HG03025 (cell line): ENCODE results near the gene HSPA1L.
"Not testable (repeated sequence)": the region's sequence is repeated elsewhere in the genome, so short reads cannot be mapped to it uniquely, and the experiment has no call there.

Source experiments
- ATAC-seq: cut with Tn5 transposase; IDR thresholded peaks from one replicate; pipeline ENCODE4 v1.9.1; 2021; ENCODE audit warnings: mild to moderate bottlenecking, moderate library complexity; ENCODE audit not compliant: unreplicated experiment, low FRiP score

The HSPA1L gene

DNA sequence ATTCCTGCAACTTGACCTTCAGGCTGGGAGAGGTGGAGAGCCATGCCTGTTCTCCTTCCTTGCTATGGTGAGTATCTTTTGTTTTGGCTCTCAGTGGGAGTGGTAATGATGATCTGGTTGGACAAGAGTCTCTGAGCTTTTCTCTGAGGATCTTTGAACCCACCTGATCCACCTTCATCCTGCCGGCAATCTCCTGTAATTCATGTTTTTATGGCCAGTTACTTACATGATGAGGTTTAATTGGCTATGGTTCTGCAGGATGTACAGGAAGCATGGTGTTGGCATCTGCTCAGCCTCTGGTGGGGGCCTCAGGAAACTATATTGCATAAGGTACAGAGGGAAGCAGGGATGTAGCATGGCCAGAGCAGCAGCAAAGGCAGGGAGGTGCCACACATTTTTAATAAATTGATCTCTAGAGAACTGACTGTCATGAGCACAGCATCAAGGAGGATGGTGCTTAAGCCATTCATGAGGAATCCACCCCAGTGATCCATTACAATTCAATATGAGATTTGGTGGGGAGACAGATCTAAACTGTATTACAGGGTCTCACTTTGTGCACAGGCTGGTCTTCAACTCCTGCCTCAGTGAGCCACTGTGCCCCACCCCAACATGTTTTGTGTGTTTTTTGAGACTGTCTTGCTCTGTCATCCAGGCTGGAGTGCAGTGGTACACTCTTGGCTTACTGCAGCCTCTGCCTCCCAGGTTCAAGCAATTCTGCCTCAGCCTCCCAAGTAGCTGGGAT is 22.5 kb upstream of the HSPA1L start:
- ATAC-seq, result no peak

DNA sequence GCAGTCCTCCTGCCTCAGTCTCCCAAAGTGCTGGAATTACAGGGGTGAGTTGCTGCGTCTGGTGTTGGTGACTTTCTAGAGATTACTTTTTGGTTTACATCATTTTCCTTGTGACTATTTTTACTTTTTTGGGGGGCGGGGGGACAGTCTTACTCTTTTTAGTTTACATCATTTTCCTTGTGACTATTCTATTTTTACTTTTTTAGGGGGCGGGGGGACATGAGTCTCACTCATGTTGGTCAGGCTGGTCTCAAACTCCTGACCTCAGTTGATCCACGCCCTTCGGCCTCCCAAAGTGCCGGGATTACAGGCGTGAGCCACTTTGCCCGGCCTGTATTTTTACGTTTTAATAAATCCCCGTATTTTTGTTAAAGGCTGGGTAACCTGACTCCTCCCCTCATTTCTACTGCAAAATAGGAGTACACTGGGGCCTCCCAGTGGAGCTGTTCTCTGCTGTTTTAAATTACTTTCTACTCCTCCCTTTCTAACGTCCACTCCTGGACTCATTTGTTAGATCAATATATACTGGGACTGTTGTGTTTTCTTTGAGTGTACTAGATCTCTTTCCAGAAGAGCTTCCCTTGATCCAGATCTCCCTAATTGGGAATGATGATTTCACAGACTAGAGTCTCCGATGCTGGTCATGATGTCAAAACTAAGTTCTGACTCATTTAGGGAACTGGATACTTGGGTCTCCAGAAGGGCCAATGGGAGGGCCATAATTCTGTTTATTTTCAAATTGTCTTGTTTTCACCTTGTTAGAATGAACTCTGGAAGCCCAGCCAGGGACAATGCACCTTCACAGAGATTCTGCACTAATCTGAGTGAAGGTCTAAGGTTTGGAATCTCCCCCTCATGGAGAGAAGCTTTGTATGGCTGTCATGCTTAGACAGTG is 21.6 kb upstream of the HSPA1L start:
- ATAC-seq, result no peak

DNA sequence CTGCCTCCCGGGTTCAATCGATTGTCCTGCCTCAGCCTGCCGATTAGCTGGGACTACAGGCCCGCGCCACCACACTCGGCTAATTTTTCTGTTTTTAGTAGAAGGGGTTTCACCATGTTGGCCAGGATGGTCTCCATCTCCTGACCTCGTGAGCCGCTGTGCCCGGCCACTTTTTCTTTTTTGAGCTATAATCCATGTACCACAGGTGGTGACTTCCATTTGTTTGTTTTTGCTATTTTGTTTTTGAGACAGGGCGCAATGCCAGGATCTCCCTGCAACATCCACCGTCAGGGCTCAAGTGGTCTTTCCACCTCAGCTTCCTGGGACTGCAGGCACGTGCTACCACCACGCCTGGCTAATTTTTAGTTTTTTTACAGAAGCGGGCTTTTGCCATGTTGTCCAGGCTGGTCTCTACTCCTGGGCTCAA is 21.0 kb upstream of the HSPA1L start:
- ATAC-seq, result no peak

DNA sequence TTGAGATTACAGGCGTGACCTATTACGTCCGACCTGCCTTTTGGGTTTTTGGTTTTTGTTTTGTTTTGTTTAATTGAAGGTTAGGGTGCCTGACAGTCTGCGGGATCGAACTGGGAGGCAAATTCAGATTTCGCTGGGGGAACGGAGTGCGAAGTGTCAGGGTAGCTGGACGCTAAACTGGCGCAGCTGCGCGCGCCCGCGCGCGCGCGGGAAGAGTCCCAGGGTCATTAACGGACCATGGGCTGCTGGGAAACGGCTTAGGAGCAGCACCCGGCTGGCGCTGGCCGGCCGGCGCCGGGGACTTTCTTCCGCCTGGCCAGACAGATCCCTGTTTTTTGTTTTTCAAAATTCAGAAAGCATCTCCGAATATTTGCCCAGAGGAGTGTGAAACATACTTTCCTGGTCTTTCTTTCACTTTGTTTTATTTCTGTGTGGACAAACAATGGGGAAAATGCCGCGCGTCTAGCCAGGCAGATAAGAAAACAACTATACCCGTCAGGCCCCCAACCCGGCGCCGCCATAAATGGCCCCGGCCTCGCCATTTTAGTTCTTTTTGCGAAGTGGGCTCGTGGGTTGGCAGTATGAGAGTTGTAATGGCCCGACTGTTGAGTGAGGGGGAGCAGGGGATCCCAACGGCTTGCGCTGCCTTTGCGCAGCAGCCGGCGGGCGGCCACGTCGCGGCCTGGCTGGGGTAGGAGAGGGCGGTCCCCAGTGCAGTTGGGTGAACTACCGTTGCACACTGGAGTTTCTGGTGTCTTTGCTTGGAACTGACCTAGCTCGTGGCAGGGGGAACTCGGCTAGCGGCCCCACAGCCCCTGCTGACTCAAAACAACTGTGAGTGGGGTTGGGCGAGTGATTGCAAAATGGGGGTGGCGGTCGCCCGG is 19.5 kb upstream of the HSPA1L start:
- ATAC-seq, result no peak

DNA sequence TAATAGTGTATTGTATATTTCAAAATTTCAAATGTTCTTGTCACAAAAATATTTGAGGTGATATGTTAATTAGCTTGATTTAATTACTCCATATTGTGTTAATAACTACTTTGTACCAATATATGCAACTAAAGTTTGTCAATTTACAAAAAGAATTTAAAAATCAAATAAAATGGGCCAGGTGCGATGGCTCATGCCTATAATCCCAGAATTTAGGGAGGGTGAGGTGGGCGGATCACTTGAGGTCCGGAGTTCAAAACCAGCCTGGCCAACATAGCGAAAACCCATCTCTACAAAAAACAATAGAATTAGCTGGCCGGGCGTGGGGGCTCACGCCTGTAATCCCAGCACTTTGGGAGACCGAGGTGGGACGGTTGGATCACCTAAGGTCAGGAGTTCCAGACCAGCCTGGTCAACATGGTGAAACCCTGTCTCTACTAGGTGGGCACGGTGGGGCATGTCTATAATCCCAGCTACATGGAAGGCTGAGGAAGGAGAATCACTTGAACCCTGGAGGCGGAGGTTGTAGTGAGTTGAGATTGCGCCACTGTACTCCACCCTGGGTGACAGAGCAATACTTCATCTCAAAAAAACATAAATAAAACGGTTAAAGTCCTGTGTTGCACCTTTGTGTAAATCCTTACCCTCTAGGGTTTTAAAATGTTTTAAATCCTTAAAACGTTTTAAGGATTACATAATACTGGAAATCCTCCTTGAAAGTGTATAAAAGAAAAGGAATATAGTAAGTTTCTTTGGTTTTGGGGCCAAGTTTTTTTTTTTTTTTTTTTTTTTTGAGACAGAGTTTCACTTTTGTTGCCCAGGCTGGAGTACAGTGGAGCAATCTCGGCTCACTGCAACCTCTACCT is 16.5 kb upstream of the HSPA1L start:
- ATAC-seq, result no peak

DNA sequence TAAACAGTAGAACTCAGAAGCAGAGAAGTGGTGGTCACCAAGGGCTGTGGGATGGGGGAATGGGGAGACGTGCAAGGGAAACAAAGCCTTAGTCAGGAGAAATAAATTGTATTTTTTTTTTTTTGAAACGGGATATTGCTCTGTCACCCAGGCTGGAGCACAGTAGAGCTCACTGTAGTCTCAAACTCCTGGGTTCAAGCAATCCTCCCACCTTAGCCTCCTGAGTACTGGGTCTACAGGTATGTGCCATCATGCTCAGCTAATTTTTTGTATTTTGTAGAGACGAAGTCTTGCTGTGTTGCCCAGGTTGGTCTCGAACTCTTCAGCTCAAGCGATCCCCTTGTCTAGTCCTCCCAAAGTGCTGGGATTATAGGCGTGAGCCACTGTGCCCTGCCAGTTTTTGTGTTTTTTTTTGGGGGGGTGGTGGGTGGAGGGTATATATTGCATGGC is 15.8 kb upstream of the HSPA1L start:
- ATAC-seq, result no peak

DNA sequence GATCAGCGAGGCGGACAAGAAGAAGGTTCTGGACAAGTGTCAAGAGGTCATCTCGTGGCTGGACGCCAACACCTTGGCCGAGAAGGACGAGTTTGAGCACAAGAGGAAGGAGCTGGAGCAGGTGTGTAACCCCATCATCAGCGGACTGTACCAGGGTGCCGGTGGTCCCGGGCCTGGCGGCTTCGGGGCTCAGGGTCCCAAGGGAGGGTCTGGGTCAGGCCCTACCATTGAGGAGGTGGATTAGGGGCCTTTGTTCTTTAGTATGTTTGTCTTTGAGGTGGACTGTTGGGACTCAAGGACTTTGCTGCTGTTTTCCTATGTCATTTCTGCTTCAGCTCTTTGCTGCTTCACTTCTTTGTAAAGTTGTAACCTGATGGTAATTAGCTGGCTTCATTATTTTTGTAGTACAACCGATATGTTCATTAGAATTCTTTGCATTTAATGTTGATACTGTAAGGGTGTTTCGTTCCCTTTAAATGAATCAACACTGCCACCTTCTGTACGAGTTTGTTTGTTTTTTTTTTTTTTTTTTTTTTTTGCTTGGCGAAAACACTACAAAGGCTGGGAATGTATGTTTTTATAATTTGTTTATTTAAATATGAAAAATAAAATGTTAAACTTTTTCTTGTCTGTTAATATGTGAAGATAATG is 14.7 kb upstream of the HSPA1L start:
- ATAC-seq, result no peak

DNA sequence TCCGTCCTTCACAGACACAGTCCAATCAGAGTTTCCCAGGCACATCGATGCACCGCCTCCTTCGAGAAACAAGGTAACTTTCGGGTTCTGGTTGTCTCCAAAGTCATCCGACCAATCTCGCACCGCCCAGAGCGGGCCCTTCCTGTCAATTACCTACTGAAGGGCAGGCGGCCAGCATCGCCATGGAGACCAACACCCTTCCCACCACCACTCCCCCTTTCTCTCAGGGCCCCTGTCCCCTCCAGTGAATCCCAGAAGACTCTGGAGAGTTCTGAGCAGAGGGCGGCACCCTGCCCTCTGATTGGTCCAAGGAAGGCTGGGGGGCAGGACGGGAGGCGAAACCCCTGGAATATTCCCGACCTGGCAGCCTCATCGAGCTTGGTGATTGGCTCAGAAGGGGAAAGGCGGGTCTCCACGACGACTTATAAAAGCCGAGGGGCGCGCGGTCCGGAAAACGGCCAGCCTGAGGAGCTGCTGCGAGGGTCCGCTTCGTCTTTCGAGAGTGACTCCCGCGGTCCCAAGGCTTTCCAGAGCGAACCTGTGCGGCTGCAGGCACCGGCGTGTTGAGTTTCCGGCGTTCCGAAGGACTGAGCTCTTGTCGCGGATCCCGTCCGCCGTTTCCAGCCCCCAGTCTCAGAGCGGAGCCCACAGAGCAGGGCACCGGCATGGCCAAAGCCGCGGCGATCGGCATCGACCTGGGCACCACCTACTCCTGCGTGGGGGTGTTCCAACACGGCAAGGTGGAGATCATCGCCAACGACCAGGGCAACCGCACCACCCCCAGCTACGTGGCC is 12.4 kb upstream of the HSPA1L start, which contains the start of gene HSPA1B:
TSS of gene HSPA1B (plus strand) at position 453 of the 794 bp plus-strand sequence. CDS start at position 666, 213 bp downstream.
- peak; percentile 83 for ATAC-seq

DNA sequence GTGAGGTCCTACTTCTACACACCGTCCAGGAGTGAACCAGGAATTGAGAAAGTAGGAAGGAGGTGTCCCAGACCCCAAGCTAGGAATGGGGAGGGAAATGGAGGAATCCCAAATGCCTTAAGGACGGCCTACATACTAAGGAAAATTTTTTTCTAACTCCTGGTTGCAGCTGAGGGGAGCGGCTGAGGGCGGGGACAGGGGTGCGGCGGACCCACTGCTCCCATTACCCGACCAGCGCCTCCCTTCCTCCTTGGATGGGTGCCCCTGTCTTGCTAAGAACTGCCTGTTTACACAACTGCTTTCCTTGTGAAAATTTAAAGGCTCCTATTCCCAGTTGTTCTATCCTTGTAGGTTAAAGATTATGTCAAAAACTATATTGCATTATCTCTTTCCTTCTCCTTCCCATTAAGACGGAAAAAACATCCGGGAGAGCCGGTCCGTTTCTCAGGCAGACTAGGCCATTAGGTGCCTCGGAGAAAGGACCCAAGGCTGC is 11.8 kb upstream of the HSPA1L start:
- no peak for ATAC-seq

DNA sequence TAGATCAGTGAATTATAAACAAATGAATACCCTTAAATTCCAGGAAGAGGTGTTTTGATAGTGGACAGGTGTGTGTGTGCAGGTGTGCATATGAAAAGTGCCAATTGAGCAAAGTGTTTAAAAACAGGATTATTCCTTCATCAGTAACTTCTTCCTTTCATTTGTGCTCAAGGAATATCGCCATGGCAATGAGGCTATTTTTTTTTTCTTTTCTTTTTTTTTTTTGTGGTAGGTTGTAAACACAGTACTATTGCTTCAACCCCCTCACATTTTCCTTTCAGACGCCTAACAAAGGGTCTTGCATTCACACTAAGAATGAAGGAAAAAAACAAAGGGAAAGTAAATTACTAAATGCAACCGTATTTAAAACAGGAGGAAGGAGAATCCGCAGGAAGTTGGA is 10.5 kb upstream of the HSPA1L start:
- no peak for ATAC-seq

DNA sequence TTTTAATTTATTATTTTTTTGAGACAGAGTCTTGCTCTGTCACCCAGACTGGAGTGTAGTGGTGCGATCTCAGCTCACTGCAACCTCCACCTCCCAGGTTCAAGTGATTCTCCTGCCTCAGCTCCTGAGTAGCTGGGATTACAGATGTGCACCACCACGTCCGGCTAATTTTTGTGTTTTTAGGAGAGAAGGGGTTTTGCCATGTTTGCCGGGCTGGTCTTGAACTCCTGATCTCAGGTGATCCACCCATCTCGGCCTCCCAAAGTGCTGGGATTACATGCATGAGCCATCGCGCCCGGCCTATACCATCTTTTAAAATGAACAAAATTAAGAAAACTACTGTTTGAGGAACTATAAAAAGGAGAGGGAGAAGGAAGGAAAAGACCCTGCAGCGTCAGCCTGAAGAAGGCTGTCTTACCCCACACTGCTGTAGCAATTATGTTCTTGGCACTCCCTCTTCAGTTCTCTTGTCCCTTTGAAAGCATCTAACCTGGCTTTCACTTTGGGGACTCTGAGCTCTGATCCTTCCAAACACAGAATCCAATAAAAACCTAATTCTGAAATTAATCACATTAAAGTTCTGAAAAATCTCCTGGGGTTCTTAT is 8.6 kb upstream of the HSPA1L start:
- ATAC-seq, result not testable (repeated sequence)

DNA sequence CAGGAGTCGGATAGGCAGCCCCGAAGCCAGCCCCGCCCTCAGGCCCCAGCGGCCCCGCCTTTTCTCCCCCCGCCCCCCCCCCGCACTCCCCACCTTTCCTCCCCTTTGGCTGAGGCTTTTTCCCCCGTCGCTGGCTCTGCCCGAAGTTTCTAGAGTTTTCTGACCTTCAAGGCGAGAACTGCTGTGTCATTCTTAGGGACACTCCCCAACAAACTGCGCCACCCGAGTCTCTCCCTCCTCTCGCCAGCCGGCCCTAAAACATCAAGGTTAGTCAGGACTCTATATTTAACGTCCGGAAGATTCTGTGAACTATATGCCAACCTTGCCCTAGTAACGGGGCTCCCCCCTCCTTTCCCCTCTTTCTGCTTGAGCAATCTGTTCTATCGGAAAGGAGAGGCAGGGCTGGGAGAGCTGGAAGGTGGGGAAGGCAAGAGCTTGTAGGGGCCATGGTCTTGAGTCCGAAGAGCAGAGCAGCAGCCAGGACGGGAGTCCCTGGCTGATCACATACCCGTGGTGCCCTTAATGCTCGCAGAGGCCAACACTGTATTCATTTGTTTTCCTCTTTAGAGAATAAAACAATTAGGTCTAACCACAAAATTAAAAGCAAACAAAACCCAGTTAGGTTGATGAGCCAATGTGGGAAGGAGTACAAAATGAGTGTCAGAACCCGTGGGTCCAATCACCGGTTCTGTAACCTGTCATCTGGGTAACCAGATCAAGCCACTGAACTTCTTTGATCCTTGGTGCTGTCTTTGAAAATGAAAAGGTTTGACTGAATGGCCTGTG is 7.1 kb upstream of the HSPA1L start:
- ATAC-seq, result no peak

DNA sequence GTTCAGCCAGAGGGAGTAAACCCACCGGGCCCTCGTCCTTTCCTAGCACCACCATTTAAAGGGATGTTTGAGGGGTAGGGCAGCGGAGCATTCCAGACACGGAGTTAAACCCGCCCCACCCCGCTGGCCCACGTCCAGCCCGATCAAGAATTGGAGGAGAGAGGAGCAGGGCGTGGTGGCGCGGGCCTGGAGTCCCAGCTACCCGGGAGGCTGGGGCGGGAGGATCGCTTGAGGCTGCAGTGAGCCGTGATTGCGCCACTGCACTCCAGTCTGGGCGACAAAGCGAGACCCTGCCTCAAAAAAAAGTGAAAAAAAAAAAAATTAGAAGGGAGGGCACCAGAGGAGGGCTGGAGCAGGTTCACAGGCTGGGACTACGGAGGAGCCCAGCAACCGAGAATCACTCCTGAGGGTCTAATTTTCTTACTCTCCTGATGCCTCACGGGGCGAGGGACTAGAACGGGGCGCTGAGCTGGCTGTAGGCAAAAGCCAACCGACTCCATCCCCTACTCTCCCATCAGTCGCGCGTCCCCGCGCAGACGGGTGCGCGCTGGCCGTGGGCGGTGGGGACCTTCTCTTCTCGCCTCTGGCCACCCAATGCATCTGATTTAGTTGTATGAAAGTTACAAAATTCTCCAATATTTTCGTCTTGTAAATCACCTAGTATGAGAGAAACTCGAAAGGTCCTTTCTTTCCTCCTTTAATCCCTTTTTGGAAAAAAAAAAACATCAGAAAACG is 6.4 kb upstream of the HSPA1L start:
- ATAC-seq, result no peak

DNA sequence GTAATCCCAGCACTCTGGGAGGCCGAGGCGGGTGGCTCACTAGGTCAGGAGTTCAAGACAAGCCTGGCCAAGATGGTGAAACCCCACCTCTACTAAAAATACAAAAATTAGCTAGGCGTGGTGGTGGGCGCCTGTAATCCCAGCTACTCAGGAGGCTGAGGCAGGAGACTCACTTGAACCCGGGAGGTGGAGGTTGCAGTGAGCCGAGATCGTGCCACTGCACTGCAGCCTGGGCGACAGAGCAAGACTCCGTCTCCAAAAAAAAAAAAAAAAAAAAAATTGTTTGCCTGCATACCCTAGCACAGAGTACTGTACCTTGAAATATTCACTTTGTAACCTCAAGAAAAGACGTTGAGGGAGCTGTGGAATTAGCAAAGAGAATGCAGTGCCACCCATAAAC is 5.3 kb upstream of the HSPA1L start:
- ATAC-seq, result not testable (repeated sequence)

DNA sequence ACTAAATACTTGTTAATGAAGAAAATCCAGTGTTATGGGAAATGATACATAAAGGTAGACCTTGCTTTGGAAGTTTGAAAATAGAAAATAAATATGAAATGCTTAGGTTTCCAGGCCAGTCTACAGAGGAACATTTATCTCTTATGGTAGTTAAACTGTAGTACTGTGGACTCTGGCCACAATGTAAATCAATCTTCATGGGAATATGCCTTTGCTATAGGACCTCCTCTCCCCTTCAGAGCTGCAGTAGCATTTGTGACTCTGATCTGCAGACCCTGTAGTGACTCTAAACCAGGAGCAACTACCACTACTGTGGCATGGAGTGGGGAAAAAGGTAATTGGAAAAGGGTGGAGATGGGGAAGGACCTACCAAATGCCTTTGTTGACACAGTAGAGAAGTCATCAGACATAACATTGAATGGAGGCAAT is 4.8 kb upstream of the HSPA1L start:
- no peak for ATAC-seq

DNA sequence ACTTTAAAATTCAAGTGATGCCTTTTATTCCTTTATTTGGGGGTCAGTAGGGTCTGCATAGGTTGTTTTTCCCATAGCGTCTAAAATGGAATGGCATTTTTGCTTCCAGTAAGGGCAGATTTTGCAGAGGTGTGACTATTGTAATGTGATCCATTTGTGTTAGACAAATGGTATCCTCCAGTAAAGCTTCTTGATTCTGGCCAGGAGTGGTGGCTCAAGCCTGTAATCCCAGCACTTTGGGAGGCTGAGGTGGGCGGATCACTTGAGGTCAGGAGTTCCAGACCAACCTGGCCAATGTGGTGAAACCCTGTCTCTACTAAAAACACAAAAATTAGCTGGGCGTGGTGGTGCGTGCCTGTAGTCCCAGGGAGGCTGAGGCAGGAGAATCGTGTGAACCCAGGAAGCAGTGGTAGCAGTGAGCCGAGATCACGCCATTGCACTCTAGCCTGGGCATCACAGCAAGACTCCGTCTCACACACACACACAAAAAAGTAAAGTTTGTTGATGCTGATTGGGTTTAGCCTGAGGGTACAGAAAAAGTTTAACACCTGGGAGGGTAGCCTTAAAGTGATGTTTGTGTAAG is 2.9 kb upstream of the HSPA1L start:
- ATAC-seq, result not testable (repeated sequence)
